ENCODE results near the gene ROBO1. TPM values are rescaled to one million over a fixed set of nuclear protein-coding genes. Genes with fewer than 3 reads are reported as not detected.
"Not testable (repeated sequence)": the region's sequence is repeated elsewhere in the genome, so short reads cannot be mapped to it uniquely, and the experiment has no call there.

Gene ROBO1
- total RNA-seq, 1 donor = 69.8 TPM

GRCh38 chr3:78887547-78888011 is 880.2 kb downstream of the ROBO1 start:
- Histone ChIP-seq H3K79me2 (ENCODE audit: insufficient read depth, low read length) (no peaks in the 10 kb centered on the region), H3K36me3 (ENCODE audit: insufficient read depth, low read length) (no peaks in the 10 kb centered on the region), H3K4me2 (ENCODE audit: insufficient read depth, low read length) (peak overlapping the region; percentile 21), H3K4me3 (ENCODE audit: insufficient read depth, low read length) (no peak overlapping the region), H3K27me3 (ENCODE audit: insufficient read depth, low read length) (no peaks in the 10 kb centered on the region), H2AFZ (ENCODE audit: low read length) (no peak overlapping the region), H4K20me1 (ENCODE audit: insufficient read depth, low read length) (peaks cover 3% of the 10 kb centered on the region), H3K9me3 (ENCODE audit: low read depth, low read length) (no peaks in the 10 kb centered on the region), H3K27ac (ENCODE audit: low read depth, low read length) (no peak overlapping the region), H3K4me1 (ENCODE audit: insufficient read depth, low read length) (peaks cover 8% of the 10 kb centered on the region)
- no peak for DNase-seq (ENCODE audit: insufficient read length, low spot score, missing footprints)
- no peak for TF ChIP-seq CTCF (IDR thresholded peaks at IDR 0.05; ENCODE audit: extremely low read depth, low read depth, low read length)

GRCh38 chr3:78887029-78887428 is 880.8 kb downstream of the ROBO1 start:
- no peak for DNase-seq (ENCODE audit: insufficient read length, low spot score, missing footprints)
- Histone ChIP-seq H3K27ac (ENCODE audit: low read depth, low read length) (no peak overlapping the region), H3K4me3 (ENCODE audit: insufficient read depth, low read length) (no peak overlapping the region), H3K36me3 (ENCODE audit: insufficient read depth, low read length) (no peaks in the 10 kb centered on the region), H3K9me3 (ENCODE audit: low read depth, low read length) (no peaks in the 10 kb centered on the region), H3K4me2 (ENCODE audit: insufficient read depth, low read length) (peak overlapping the region; percentile 21), H4K20me1 (ENCODE audit: insufficient read depth, low read length) (peaks cover 3% of the 10 kb centered on the region), H3K27me3 (ENCODE audit: insufficient read depth, low read length) (no peaks in the 10 kb centered on the region), H3K79me2 (ENCODE audit: insufficient read depth, low read length) (no peaks in the 10 kb centered on the region), H3K4me1 (ENCODE audit: insufficient read depth, low read length) (peaks cover 8% of the 10 kb centered on the region), H2AFZ (ENCODE audit: low read length) (no peak overlapping the region)
- no peak for TF ChIP-seq CTCF (IDR thresholded peaks at IDR 0.05; ENCODE audit: extremely low read depth, low read depth, low read length)

- H3K36me3 ChIP-seq (ENCODE audit: insufficient read depth, low read length); H3K4me2 ChIP-seq (ENCODE audit: insufficient read depth, low read length); DNase-seq (ENCODE audit: insufficient read length, low spot score, missing footprints); H3K79me2 ChIP-seq (ENCODE audit: insufficient read depth, low read length); H4K20me1 ChIP-seq (ENCODE audit: insufficient read depth, low read length); H2AFZ ChIP-seq (ENCODE audit: low read length); H3K9me3 ChIP-seq (ENCODE audit: low read depth, low read length); H3K4me1 ChIP-seq (ENCODE audit: insufficient read depth, low read length); H3K27ac ChIP-seq (ENCODE audit: low read depth, low read length); H3K27me3 ChIP-seq (ENCODE audit: insufficient read depth, low read length); H3K4me3 ChIP-seq (ENCODE audit: insufficient read depth, low read length): not testable (repeated sequence)
Measured at GRCh38 chr3:78884567-78884966, 883.2 kb downstream of the ROBO1 start.

GRCh38 chr3:78882251-78882650 is 885.5 kb downstream of the ROBO1 start:
- no peak overlapping the region for H2AFZ ChIP-seq (ENCODE audit: low read length)
- no peaks in the 10 kb centered on the region for H3K9me3 ChIP-seq (ENCODE audit: low read depth, low read length)
- H4K20me1 ChIP-seq (ENCODE audit: insufficient read depth, low read length) = no peaks in the 10 kb centered on the region
- no peaks in the 10 kb centered on the region for H3K79me2 ChIP-seq (ENCODE audit: insufficient read depth, low read length)
- no peak for TF ChIP-seq CTCF (IDR thresholded peaks at IDR 0.05; ENCODE audit: extremely low read depth, low read depth, low read length)
- peak; percentile 46 for DNase-seq (ENCODE audit: insufficient read length, low spot score, missing footprints)
- H3K4me1 ChIP-seq (ENCODE audit: insufficient read depth, low read length) = peaks cover 14% of the 10 kb centered on the region
- no peak overlapping the region for H3K4me3 ChIP-seq (ENCODE audit: insufficient read depth, low read length)
- no peak overlapping the region for H3K27ac ChIP-seq (ENCODE audit: low read depth, low read length)
- no peaks in the 10 kb centered on the region for H3K36me3 ChIP-seq (ENCODE audit: insufficient read depth, low read length)
- H3K4me2 ChIP-seq (ENCODE audit: insufficient read depth, low read length) = no peak overlapping the region
- H3K27me3 ChIP-seq (ENCODE audit: insufficient read depth, low read length) = no peaks in the 10 kb centered on the region
